B cell (primary cell): ENCODE data around the gene ARMC12.

ENCODE experiments used
- EZH2 ChIP-seq: IDR thresholded peaks from 2 replicates; pipeline ENCODE4 v1.6.1; 2012; ENCODE audit warnings: borderline replicate concordance, low read depth, mild to moderate bottlenecking, moderate library complexity, low read length; ENCODE audit not compliant: insufficient read depth, poor library complexity, severe bottlenecking
- TF ChIP-seq, protein P1 (sequence below): fragments of 200-600 bp; IDR thresholded peaks from one replicate; pipeline ENCODE4 v1.8.0; 2022; ENCODE audit warnings: antibody characterized with exemption, mild to moderate bottlenecking

DNA sequence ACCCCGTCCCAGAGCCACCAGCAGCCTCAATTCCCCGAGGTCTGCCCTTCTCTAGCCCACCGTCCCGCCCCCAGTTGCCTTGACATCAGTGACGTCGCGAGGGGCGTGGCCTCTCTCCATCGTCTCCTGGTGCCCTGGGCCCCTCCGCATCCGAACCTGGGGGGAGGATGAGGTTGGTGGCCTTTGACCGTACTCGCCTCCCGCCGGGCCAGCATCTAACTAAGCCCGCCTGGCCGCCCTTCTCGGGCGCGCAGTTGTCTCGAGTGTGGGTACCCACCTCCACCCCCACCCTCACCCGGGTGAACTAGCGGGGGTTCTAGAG, 5.5 kb upstream of the ARMC12 start:
- TF ChIP-seq, protein P1, sequence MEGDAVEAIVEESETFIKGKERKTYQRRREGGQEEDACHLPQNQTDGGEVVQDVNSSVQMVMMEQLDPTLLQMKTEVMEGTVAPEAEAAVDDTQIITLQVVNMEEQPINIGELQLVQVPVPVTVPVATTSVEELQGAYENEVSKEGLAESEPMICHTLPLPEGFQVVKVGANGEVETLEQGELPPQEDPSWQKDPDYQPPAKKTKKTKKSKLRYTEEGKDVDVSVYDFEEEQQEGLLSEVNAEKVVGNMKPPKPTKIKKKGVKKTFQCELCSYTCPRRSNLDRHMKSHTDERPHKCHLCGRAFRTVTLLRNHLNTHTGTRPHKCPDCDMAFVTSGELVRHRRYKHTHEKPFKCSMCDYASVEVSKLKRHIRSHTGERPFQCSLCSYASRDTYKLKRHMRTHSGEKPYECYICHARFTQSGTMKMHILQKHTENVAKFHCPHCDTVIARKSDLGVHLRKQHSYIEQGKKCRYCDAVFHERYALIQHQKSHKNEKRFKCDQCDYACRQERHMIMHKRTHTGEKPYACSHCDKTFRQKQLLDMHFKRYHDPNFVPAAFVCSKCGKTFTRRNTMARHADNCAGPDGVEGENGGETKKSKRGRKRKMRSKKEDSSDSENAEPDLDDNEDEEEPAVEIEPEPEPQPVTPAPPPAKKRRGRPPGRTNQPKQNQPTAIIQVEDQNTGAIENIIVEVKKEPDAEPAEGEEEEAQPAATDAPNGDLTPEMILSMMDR: no peak
- no peak for TF ChIP-seq EZH2
